DND-41 (cell line): ENCODE data around the gene GPN1.

Experiments used
- ATAC-seq: fragments of 200-7000 bp; cut with Tn5 transposase; 3 replicates; pipeline ENCODE4 v1.9.1; 2021; ENCODE audit warnings: low read depth; ENCODE audit not compliant: insufficient read depth
- DNase-seq: peaks from one replicate; pipeline ENCODE4 v3.0.0-alpha.2; 2020
- H2AFZ ChIP-seq: 2 replicates; pipeline ENCODE4 v1.6.0; 2012; ENCODE audit warnings: low read depth, low read length
- H3K27ac ChIP-seq: 2 replicates; pipeline ENCODE4 v1.5.1; 2012; ENCODE audit warnings: low read length, inconsistent platforms
- H3K27me3 ChIP-seq: fragments of 200-600 bp; sonication (generic); 2 replicates; pipeline ENCODE4 v1.6.0; 2012; ENCODE audit warnings: low read length, mild to moderate bottlenecking, inconsistent platforms; ENCODE audit not compliant: insufficient read depth, poor library complexity
- H3K36me3 ChIP-seq: 2 replicates; pipeline ENCODE4 v1.5.1; 2012; ENCODE audit warnings: low read length, inconsistent platforms; ENCODE audit not compliant: insufficient read depth
- H3K4me1 ChIP-seq: 2 replicates; pipeline ENCODE4 v1.5.1; 2012; ENCODE audit warnings: mild to moderate bottlenecking, low read length; ENCODE audit not compliant: insufficient read depth
- H3K4me2 ChIP-seq: 2 replicates; pipeline ENCODE4 v1.6.0; 2012; ENCODE audit warnings: mild to moderate bottlenecking, moderate library complexity, low read length, inconsistent platforms; ENCODE audit not compliant: insufficient read depth
- H3K4me3 ChIP-seq, 2 experiments: fragments of 200-600 bp in 1 of 2; shearing (Covaris generic) in 1 of 2; 2 replicates each; pipeline ENCODE4 v1.5.1; 2012 to 2016; ENCODE audit warnings: inconsistent platforms in 2 of 2, low read length in 2 of 2, mild to moderate bottlenecking in 2 of 2, low read depth in 1 of 2, moderate library complexity in 1 of 2
- H3K79me2 ChIP-seq: 2 replicates; pipeline ENCODE4 v1.6.0; 2012; ENCODE audit warnings: low read length, inconsistent platforms; ENCODE audit not compliant: insufficient read depth
- H3K9ac ChIP-seq: 2 replicates; pipeline ENCODE4 v1.6.0; 2012; ENCODE audit warnings: low read depth, mild to moderate bottlenecking, inconsistent platforms, low read length, moderate library complexity
- H3K9me3 ChIP-seq: 2 replicates; pipeline ENCODE4 v1.5.1; 2012; ENCODE audit warnings: low read length, moderate library complexity, mild to moderate bottlenecking, inconsistent platforms; ENCODE audit not compliant: insufficient read depth, severe bottlenecking
- H4K20me1 ChIP-seq: 2 replicates; pipeline ENCODE4 v1.6.0; 2012; ENCODE audit warnings: low read length; ENCODE audit not compliant: insufficient read depth
- EZH2 ChIP-seq: IDR thresholded peaks from 3 replicates; pipeline ENCODE4 v1.6.1; 2012; ENCODE audit warnings: borderline replicate concordance, low read depth, mild to moderate bottlenecking, moderate library complexity, low read length, inconsistent platforms; ENCODE audit not compliant: severe bottlenecking
- TF ChIP-seq, protein P1 (sequence below): IDR thresholded peaks from 2 replicates; pipeline ENCODE4 v1.5.1; 2012; ENCODE audit warnings: borderline replicate concordance, low read length, moderate library complexity, mild to moderate bottlenecking; ENCODE audit not compliant: poor library complexity, severe bottlenecking; ENCODE audit errors: extremely low read depth

GPN1 gene

DNA sequence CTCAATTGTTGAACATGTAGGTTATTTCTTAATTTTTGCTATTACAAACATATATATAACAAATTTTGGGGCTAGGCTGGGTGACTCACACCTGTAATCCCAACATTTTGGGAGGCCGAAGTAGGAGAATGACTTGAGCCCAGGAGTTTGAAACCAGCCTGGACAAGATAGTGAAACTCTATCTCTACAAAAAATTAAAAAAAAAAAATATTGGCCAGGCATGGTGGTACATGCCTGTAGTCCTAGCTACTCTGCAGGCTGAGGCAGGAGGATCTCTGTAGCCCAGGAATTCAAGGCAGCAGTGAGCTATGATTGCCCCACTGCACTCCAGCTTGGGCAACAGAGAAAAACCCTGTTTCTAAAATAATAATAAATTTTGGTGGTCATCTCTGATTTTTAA, 58.4 kb downstream of the GPN1 start:
- H4K20me1 ChIP-seq = no peaks in the 10 kb centered on the region
- H3K9ac ChIP-seq = no peak overlapping the region
- H2AFZ ChIP-seq = no peak overlapping the region
- H3K4me3 ChIP-seq = no peak overlapping the region
- H3K36me3 ChIP-seq = peaks cover 47% of the 10 kb centered on the region
- H3K4me2 ChIP-seq = no peak overlapping the region
- TF ChIP-seq, protein P1, sequence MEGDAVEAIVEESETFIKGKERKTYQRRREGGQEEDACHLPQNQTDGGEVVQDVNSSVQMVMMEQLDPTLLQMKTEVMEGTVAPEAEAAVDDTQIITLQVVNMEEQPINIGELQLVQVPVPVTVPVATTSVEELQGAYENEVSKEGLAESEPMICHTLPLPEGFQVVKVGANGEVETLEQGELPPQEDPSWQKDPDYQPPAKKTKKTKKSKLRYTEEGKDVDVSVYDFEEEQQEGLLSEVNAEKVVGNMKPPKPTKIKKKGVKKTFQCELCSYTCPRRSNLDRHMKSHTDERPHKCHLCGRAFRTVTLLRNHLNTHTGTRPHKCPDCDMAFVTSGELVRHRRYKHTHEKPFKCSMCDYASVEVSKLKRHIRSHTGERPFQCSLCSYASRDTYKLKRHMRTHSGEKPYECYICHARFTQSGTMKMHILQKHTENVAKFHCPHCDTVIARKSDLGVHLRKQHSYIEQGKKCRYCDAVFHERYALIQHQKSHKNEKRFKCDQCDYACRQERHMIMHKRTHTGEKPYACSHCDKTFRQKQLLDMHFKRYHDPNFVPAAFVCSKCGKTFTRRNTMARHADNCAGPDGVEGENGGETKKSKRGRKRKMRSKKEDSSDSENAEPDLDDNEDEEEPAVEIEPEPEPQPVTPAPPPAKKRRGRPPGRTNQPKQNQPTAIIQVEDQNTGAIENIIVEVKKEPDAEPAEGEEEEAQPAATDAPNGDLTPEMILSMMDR = no peak
- no peak for TF ChIP-seq EZH2
- H3K9me3 ChIP-seq = no peaks in the 10 kb centered on the region
- no peaks in the 10 kb centered on the region for H3K79me2 ChIP-seq
- no peaks in the 10 kb centered on the region for H3K27me3 ChIP-seq
- ATAC-seq = no peak
- DNase-seq = no peak
- no peaks in the 10 kb centered on the region for H3K4me1 ChIP-seq
- no peak overlapping the region for H3K27ac ChIP-seq

DNA sequence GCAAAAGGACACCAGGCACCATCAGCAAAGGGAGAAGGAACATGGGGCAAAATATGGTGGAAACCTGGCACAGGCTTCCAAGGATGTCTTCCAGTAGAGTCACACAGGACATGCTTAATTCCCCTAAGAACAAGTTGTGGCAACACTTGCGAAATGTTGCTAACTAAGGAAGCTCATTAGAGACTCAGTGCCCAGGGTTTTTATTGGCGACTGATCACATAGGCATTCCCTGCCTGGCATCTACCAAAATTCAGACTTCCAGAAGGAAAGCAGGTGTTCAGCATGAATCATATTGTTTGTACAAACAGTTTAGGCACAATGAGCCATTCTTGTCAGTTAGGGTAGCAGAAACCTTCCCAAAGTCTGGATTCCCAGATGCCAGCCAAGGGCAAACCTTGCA, 60.6 kb downstream of the GPN1 start:
- H3K36me3 ChIP-seq = peaks cover 32% of the 10 kb centered on the region

DNA sequence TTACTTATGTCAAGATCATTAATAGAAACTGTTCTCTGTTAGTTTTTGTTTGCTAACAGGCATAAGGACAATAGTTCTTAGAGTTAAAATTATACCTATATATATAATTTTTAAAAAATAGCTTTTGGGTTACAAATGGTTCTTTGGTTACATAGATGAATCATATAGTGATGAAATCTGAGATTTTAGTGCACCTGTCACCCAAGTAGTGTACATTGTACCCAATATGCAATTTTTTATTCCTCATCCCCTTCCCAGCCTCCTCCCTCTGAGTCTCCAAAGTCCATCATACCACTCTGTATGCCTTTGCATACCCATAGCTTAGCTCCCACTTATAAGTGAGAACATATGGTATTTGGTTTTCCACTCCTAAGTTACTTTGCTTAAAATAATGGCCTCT, 61.2 kb downstream of the GPN1 start:
- ATAC-seq (no peak), DNase-seq (no peak)
- no peak overlapping the region for H3K4me3 ChIP-seq
- no peak overlapping the region for H3K9ac ChIP-seq
- H3K9me3 ChIP-seq = no peaks in the 10 kb centered on the region
- H2AFZ ChIP-seq = no peak overlapping the region
- H3K27ac ChIP-seq = no peak overlapping the region
- TF ChIP-seq, protein P1 = no peak
- no peak for TF ChIP-seq EZH2
- H3K36me3 ChIP-seq = peaks cover 29% of the 10 kb centered on the region
- H3K4me2 ChIP-seq = no peak overlapping the region
- H3K27me3 ChIP-seq = no peaks in the 10 kb centered on the region
- no peaks in the 10 kb centered on the region for H4K20me1 ChIP-seq
- H3K4me1 ChIP-seq = no peaks in the 10 kb centered on the region
- no peaks in the 10 kb centered on the region for H3K79me2 ChIP-seq

More for the DNA sequence above, 60.6 kb downstream of the GPN1 start:
- Histone ChIP-seq H3K4me1 (no peaks in the 10 kb centered on the region), H3K27ac (no peak overlapping the region), H3K9ac (no peak overlapping the region), H3K4me3 (no peak overlapping the region), H3K4me2 (no peak overlapping the region), H3K27me3 (no peaks in the 10 kb centered on the region), H2AFZ (no peak overlapping the region), H3K79me2 (no peaks in the 10 kb centered on the region), H3K9me3 (no peaks in the 10 kb centered on the region), H4K20me1 (no peaks in the 10 kb centered on the region)
- TF ChIP-seq EZH2 = no peak
- TF ChIP-seq, protein P1 = no peak
- DNase-seq = no peak
- no peak for ATAC-seq

DNA sequence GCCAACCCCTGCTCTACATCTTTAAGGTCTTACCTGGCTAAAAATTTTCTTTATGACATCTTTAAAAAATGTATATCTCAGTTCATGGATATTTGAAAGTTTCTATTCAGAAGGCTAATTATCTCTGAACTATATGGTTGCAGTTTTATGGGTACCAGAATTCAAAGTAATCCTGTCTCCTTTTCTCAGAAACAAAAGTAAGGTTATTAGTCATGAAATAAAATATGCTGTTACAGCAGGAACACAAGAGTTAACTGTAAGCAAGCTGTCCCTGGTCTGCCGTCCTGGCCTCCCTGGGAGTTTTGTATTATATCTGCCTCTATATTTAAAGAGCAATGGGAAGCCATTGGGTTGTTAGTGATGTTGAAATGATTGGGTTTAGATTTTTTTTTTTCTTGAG, 68.8 kb downstream of the GPN1 start:
- Histone ChIP-seq H4K20me1 (no peaks in the 10 kb centered on the region), H3K27me3 (no peaks in the 10 kb centered on the region), H3K79me2 (no peaks in the 10 kb centered on the region), H2AFZ (no peak overlapping the region), H3K36me3 (peaks cover 20% of the 10 kb centered on the region; the same call in 1 of the 2 replicates), H3K27ac (no peak overlapping the region), H3K4me3 (no peak overlapping the region), H3K4me1 (no peaks in the 10 kb centered on the region), H3K9me3 (no peaks in the 10 kb centered on the region), H3K4me2 (no peak overlapping the region), H3K9ac (no peak overlapping the region)
- ATAC-seq = no peak
- DNase-seq = no peak
- TF ChIP-seq, protein P1 = no peak
